ENCODE results near the gene GRIP2.

- TF ChIP-seq POLR2A (IDR thresholded peaks at IDR 0.05; ENCODE audit: low read depth) (no peak), POLR2AphosphoS5 (IDR thresholded peaks at IDR 0.05) (no peak)
Measured at GRCh38 chr3:14473411-14473891, 66.7 kb downstream of the GRIP2 start.

Data from esophagus muscularis mucosa (tissue), 2 donors.